HepG2 (cell line): Measurements from ENCODE around the gene NFYB.

Experiments used
- ADNP ChIP-seq: sonication (generic); formaldehyde crosslinking; IDR thresholded peaks from 2 replicates; pipeline ENCODE4 v1.4.0; 2020; ENCODE audit warnings: missing genetic modification reagents
- CTCF ChIP-seq: sonication (generic); formaldehyde crosslinking; IDR thresholded peaks from 2 replicates; pipeline ENCODE4 v1.5.0; 2020; ENCODE audit warnings: mild to moderate bottlenecking, missing genetic modification reagents, moderate library complexity
- ELF4 ChIP-seq: sonication (generic); formaldehyde crosslinking; IDR thresholded peaks from 2 replicates; pipeline ENCODE4 v1.5.0; 2020; ENCODE audit warnings: missing genetic modification reagents, mild to moderate bottlenecking, moderate library complexity, borderline replicate concordance
- EP300 ChIP-seq, 3 experiments: sonication (generic) in 1 of 3; formaldehyde crosslinking in 1 of 3; IDR thresholded peaks; 2 replicates each; pipeline versions ENCODE4 v1.5.1 to v1.6.1; 2011 to 2020; ENCODE audit warnings: low read depth in 2 of 3, low read length in 2 of 3, borderline replicate concordance in 1 of 3, improper control_type of control experiment in 1 of 3, mild to moderate bottlenecking in 1 of 3, missing genetic modification reagents in 1 of 3, moderate library complexity in 1 of 3
- FOSL2 ChIP-seq: sonication (generic); formaldehyde crosslinking; IDR thresholded peaks from 2 replicates; pipeline ENCODE4 v1.4.0; 2020; ENCODE audit warnings: missing genetic modification reagents
- FOXO4 ChIP-seq: sonication (generic); formaldehyde crosslinking; conservative IDR thresholded peaks from 2 replicates; pipeline ENCODE4 v1.8.1; 2023; ENCODE audit warnings: missing genetic modification reagents
- JUN ChIP-seq: sonication (generic); formaldehyde crosslinking; IDR thresholded peaks from 2 replicates; pipeline ENCODE4 v1.4.0; 2020; ENCODE audit warnings: mild to moderate bottlenecking, missing genetic modification reagents
- TAF15 ChIP-seq: fragments of 200-400 bp; formaldehyde crosslinking; IDR thresholded peaks from one replicate; pipeline ENCODE4 v1.6.1; 2018; ENCODE audit warnings: mild to moderate bottlenecking, low read depth, low read length; ENCODE audit not compliant: poor library complexity, severe bottlenecking

- no peak for TF ChIP-seq FOSL2
- no peak for TF ChIP-seq JUN (CRISPR knock-in tag)
- TF ChIP-seq FOXO4 (CRISPR knock-in tag) = no peak
- TF ChIP-seq ELF4 (CRISPR knock-in tag) = no peak
- no peak for TF ChIP-seq ADNP (CRISPR knock-in tag)
- no peak for TF ChIP-seq TAF15
- TF ChIP-seq EP300 (IDR thresholded peaks at IDR 0.05; ENCODE audit: low read depth in 2 of 2, low read length in 2 of 2) = no peak
- TF ChIP-seq EP300 (CRISPR knock-in tag; IDR thresholded peaks at IDR 0.05; ENCODE audit: borderline replicate concordance) = no peak
- TF ChIP-seq CTCF (CRISPR knock-in tag) = peak; percentile 87
Observed at GRCh38 chr12:104108755-104109445, 29.1 kb downstream of the NFYB start.
